Dermis blood vessel endothelial cell (primary cell): ENCODE measurements around the gene SPAG4. TPM values are rescaled to one million over a fixed set of nuclear protein-coding genes. Genes with fewer than 3 reads are reported as not detected.

ENCODE experiments used
- DNase-seq: peaks from one replicate; pipeline ENCODE4 v3.0.0; 2010
- total RNA-seq: library from RNA; depleted of rRNA; stranded (reverse); fragments of >200 nt; gene quantifications from 2 replicates; pipeline ENCODE4 v1.2.3, GENCODE V29; 2014

Gene SPAG4
- total RNA-seq, 1 donor from 2014 or later = 19.1 TPM

DNA sequence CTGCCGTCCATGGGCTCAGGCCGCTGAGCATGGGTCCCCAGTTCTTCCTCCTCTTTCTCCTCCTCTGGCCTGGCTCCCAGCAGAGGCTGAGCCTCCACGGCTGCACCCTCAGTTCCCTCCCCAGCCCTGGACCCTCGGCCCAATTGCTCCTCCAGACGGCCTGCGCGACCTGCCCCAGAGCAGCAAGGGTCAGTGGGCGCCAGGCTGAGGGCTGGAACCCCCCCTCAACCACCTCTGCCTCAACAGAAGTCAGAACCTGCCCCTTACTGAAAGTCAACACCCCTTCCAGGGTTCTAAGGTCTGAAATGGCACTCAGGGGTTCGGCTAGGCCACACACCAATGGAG is 15.9 kb upstream of the SPAG4 start:
- no peak for DNase-seq

DNA sequence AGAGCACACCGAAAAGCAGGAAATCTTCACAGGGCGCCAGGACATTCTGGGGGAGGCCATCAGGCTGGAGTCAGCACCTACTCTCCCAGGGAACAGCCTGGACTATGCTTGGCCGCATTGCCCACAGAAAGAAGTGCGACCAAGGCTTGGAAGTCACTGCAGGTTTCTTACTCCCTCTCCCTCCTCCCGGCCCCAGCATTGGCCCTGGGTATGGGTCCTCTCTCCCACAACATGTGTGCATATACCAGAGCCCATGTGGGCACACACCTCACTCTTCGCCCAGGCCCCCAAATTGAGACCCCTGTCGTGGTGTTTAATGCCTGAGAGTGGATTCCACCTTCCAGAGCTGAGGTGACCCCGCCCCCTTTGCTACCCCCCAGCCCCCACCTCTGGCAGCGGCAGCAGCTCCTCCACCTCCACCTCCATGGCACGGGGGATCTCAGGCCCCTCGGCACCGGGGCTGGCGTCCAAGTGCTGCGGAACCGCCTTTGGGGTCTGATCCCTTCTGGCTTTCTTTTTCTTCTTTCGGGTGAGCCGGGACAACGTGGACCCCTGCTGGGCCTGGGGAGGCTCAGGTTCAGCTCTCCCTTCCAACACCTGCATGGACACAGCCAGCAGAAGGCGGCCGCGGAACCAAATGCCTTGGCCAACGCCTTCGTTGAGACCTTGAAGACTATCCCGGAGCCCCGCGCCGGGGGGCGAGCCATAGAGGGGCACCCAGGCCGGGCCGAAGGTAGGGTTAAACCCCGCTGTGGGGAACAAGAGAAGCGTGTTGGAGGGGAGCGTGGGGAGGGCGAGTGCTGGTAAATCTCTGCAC is 15.2 kb upstream of the SPAG4 start:
- no peak for DNase-seq

- peak; percentile 80 for DNase-seq
These were observed 14.3 kb upstream of the SPAG4 start for GRCh38 chr20:35600993-35601973.

- no peak for DNase-seq
These were observed 13.6 kb upstream of the SPAG4 start for GRCh38 chr20:35601990-35602389.

GRCh38 chr20:35602851-35603495 is 12.7 kb upstream of the SPAG4 start:
- DNase-seq = no peak

DNA sequence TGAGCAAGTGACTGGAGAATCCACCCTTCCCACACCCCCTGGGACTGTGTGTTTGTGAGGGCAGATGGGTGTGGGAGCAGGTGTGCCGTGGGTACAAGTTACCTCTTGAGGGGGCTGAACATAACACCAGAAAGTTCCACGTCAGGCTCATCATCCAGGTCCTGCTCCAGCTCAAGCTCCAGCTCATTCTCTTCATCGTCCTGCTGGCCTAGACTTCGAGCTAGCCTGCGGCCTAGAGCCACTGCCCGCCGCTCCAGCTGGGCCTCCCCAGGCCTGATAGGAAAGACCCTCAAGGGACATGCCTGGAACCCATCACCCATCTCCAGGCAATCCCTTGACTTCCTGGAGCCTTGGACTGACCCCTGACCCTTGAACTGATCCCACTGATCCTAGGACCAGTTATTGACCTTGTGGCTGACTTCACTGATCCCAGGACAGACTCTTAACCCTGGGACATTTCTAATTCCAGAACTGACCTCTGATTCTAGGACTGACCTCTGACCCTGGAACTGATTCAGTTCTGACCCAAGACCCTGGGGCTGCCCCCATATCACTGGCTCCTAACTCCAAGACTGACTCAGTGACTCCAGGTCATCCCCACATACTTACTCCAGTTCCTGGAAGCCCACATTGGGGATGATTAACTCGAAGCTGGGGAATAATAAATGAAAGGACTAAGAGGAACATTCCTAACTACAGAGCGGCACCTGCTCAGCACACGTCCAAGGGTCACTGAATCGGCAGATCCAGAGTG is 11.8 kb upstream of the SPAG4 start:
- no peak for DNase-seq

DNA sequence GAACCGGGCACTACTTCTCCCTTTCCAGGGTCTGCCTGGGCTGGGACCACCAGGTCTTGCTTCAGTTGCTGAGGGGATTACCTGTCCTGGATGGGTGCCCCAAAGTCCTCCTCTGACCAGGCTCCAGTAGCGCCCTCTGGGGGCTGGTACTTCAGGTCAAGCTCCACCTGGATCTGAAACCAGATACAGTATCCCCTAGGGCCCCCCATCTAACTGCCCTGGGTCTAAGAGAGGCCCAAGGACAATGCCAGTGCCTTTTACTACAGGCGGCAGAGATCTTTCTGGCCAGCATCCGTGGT is 11.2 kb upstream of the SPAG4 start:
- DNase-seq = peak; percentile 47

DNA sequence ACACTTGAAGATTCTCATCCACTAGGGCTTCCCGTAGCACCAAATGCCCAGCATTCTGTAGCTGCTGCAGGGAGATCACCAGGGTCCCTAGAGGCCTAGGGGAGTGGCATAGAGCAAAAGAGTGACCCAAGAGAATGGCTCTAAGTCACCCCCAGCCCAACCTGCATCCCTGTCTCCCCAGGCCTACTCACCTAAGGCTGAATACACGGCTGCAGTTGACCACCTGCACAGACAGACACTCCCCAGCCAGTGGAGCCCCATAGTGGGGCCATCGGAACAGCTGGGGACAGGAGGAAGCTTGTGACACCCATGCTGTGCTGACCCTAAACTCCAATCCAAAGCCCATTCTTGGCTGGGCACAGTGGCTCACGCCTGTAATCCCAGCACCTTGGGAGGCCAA is 9.5 kb upstream of the SPAG4 start:
- DNase-seq = no peak

DNA sequence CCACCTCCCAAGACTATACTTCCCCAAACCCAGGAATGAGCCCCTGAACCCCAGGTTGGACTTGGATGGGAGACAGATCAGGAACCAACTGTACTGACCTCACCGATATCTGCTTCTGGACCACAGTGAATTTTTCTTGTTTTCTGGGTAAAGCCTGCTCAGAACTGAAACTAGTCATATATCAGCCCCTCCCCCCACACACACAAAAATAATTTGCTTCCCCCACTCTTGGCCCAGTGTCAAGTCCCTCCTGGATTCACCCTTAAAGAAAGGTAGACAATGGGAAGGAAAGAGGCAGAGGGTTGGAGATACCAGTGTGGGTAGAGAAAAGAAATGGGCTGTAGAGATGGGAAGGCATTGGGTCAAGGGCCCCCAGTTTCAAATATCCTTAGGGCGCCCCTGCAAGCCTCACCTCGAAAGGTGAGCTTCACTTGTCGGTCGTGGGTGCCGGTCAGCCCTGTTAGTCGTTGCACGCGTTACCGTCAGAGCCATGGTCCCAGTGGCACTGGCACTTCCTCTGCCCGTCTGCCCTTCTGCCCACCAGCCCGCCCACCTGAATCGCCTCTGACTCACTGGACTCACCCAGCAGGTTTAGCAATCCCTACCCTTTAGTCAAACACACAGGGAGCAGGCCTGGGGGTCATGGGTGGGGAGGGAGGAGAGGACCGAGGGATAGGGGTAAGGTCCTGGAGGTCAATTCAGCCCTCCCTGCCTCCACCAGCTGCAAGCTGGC is 8.5 kb upstream of the SPAG4 start:
- DNase-seq = no peak

DNA sequence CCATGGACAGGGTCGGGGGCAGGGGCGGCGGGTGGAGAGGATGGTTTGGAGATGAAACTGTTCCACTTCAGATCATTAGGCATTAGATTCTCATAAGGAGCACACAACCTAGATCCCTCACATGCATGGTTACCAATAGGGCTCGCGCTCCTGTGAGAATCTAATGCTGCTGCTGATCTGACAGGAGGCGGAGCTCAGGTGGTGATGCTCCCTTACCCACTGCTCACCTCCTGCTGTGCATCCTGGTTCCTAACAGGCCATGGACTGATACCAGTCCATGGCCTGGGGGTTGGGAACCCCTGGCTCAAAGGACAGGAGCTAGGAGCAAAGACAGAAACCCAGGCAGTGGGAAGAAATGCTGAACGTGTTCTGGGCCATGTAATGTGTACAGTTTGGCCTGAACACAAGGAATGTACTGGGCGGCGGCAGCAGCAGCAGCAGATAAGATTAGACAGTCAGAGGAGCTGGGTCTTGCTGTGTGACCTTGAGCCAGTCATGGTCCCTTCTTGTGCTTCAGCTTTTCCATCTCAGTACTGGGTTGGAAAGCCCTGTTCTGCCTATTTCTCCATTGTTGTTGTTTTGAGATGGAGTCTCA is 4.7 kb upstream of the SPAG4 start:
- DNase-seq = no peak

DNA sequence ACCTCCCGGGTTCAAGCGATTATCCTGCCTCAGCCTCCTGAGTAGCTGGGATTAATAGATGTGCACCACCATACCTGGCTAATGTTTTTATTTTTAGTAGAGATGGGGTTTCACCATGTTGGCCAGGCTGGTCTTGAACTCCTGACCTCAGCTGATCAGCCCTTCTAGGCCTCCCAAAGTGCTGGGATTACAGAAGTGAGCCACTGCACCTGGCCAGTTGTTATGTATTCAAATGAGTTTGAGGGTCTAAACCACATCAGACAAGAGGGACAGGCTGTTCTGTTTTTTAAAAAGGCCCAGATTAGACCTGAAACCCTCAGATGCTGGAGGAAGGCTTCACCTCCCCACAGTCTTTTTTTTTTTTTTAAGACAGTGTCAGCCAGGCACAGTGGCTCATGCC is 4.1 kb upstream of the SPAG4 start:
- no peak for DNase-seq

DNA sequence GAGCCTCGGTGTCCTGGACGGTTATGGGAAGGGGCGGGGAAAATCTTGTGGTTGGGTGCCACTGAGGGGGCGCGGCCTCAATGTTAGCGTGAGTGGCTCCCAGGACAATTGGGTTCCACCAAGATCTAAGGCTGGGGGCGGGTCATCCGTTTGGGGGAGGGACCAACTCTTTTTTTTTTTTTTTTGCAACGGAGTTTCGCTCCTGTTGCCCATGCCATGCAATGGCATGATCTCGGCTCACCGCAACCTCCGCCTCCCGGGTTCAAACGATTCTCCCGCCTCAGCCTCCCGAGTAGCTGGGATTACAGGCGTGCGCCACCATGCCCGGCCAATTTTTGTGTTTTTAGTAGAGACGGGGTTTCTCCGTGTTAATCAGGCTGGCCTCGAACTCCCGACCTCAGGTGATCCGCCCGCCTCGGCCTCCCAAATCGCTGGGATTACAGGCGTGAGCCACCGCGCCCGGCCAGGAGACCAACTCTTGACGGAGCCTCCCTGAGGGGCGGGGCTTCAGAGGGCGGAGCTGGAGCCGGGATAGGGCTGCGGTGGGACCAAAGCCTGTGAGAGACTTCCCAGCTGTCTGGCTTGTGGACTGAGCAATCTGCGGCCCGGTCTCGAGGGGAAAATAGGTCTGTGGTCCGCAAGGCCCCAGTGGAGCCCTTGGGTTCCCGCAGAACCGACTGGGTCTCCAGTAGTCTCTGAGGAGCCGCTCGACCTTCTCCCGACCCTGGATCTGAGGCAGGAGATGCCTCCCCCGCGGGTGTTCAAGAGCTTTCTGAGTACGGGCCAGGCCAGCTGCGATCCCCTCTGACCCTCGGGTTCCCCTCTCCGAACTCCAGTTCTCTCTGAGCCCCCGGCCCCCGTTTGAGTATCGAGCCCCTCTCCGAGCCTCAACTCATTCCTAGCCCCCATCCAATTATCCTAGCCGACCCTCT is 1.1 kb downstream of the SPAG4 start:
- DNase-seq = peak; percentile 89

DNA sequence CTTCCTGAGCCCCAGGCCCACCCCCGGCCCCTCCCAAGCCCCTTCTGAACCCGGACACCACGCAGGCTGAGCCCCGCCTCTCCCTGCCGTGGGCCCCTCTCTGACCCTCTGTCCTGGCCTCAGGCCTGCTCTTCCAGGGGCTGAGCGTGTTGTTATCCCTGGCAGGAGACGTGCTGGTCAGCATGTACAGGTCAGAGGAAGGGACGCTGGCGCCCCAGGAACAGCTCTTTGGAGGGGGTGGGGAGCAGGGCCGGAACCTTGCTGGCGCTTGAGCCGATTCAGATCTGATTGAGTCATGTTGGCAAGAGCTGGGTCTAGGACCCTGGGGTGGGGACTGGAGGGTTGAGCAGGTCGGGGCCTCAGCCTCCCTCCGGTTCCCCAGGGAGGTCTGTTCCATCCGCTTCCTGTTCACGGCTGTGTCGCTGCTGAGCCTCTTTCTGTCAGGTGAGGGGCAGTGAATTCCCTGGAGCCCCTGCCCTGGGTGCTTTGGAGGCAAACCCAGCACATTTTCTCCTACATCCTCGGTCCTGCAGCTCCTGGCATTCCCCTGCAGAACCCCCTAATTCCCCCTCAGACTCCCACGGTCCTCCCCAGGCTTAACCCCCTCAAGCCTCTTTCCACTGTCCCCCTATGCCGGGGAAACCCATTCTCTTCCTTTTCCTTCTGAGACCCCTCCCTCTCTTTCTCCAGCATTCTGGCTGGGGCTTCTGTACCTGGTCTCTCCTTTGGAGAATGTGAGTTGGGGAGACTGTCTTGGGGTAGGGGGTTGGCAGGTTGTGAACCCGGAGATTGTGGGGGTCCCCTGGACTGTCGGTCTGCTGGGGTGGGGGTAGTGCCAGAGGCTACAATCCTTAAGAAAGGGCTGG is 2.0 kb downstream of the SPAG4 start:
- peak; percentile 66 for DNase-seq

DNA sequence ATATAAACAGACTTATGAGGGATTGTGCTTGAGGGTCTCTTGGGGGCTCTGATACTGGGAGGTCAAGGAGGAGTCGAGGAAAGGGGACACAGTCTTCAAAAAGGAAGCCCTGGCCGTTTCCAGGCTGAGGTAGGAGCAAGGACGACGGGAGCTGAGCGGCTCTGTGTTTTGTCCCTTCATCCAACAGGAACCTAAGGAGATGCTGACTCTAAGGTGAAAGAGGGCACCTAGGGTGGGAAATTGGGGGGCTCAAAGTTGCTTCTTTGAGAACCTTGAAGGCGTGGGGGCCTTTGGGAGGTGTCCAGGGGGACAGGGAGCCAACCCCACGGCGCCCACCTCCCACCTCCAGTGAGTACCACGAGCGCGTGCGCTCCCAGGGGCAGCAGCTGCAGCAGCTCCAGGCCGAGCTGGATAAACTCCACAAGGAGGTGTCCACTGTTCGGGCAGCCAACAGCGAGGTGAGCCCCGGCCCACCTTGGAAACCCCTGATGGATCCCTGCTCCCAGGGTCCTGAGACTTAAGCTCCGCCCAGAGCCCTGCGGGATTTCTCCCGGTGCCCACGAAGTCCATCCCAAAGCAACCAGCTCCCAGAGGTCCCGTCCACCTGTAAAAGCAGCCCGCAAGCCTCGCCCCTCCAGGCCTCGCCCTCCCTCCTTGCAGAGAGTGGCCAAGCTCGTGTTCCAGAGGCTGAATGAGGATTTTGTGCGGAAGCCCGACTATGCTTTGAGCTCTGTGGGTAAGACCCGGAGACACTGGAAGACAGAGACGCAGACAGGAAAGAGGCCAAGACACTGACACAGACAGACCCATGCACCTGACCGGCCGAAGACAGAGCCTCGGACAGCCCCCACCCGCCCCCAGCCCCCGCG is 2.9 kb downstream of the SPAG4 start:
- peak; percentile 38 for DNase-seq

DNA sequence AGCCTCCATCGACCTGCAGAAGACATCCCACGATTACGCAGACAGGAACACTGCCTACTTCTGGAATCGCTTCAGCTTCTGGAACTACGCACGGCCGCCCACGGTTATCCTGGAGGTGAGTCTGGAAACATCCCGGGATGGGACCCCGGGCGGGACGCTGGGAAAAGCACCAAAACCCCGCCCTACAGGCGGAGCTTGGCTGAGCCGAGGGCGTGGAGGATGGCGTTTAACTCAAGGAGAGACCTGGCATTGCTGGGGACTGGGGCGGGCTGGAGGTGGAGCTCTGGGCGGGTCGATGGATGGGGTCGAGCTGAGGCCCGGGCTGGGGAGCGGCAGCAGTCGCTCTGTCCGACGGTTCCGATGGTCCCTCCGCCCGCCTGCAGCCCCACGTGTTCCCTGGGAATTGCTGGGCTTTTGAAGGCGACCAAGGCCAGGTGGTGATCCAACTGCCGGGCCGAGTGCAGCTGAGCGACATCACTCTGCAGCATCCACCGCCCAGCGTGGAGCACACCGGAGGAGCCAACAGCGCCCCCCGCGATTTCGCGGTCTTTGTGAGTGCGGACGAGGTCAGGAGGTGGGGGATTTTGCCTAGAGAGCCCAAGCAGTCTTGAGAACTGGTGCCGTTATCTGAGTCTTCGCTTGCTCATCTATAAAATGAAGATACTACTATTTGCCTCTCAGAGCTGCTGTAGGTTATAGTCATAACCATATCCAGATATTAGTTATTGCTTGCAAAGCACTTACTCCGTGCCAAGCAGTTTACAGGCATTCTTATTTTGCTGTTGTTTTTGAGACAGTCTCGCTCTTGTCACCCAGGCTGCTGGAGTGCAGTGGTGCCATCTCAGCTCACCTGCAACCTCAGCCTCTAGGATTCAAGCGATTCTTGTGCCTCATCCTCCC is 3.8 kb downstream of the SPAG4 start:
- peak; percentile 86 for DNase-seq

- DNase-seq = no peak
These were observed 5.4 kb downstream of the SPAG4 start for GRCh38 chr20:35620818-35621559.

- peak; percentile 9 for DNase-seq
These were observed 5.9 kb downstream of the SPAG4 start for GRCh38 chr20:35621560-35621946.
